IMR-90 (cell line): ENCODE data around the gene RTN3. TPM values are rescaled to one million over a fixed set of nuclear protein-coding genes. Genes with fewer than 3 reads are reported as not detected.
A peak's percentile ranks its signal among the peaks of the same experiment; 100 is the strongest.

Experiments used
- ATAC-seq: fragments of 200-7000 bp; cut with Tn5 transposase; 2 replicates; pipeline ENCODE4 v1.9.1; 2020; ENCODE audit warnings: low read depth, mild to moderate bottlenecking, moderate library complexity
- BruUV-seq: library from RNA; stranded (reverse); fragments of 400-500 nt; replicated peaks from 2 replicates; lab custom pipeline; 2021; lab: Mats Ljungman, UMichigan
- CTCF ChIA-PET: fragments of 300-600 bp; formaldehyde crosslinking; extraction: SDS; loops from one replicate; lab custom pipeline; 2021; ENCODE audit warnings: antibody characterized with exemption; lab: Yijun Ruan, JAX
- POLR2A ChIA-PET: fragments of 300-600 bp; sonication (Branson Sonifier 250); formaldehyde crosslinking; loops from one replicate; lab custom pipeline; 2022; ENCODE audit warnings: antibody characterized with exemption; ENCODE audit not compliant: unreplicated experiment; lab: Charles Lee
- DNase-seq: peaks from one replicate; pipeline ENCODE4 v3.0.0; 2013
- H2AFZ ChIP-seq: replicated peaks from 2 replicates; pipeline ENCODE3; 2013; ENCODE audit warnings: low read length, mild to moderate bottlenecking; ENCODE audit not compliant: poor library complexity
- H2AK5ac ChIP-seq: 2 replicates; pipeline ENCODE4 v1.6.1; 2013; ENCODE audit warnings: low read depth, low read length, inconsistent platforms
- H2AK9ac ChIP-seq: replicated peaks from 2 replicates; pipeline ENCODE3; 2013; ENCODE audit warnings: mild to moderate bottlenecking, low read depth, low read length, moderate library complexity; ENCODE audit not compliant: poor library complexity
- H2BK120ac ChIP-seq: 2 replicates; pipeline ENCODE4 v1.6.1; 2013; ENCODE audit warnings: low read depth, low read length, inconsistent platforms
- H2BK15ac ChIP-seq: 3 replicates; pipeline ENCODE4 v1.6.1; 2013; ENCODE audit warnings: low read depth, low read length, inconsistent platforms
- H2BK20ac ChIP-seq: 2 replicates; pipeline ENCODE4 v1.6.1; 2013; ENCODE audit warnings: low read depth, mild to moderate bottlenecking, inconsistent platforms, low read length, moderate library complexity
- H2BK5ac ChIP-seq: 2 replicates; pipeline ENCODE4 v1.6.1; 2013; ENCODE audit warnings: mild to moderate bottlenecking, low read depth, low read length, inconsistent platforms; ENCODE audit not compliant: poor library complexity, severe bottlenecking
- H3K14ac ChIP-seq: replicated peaks from 2 replicates; pipeline ENCODE4 v1.6.1; 2013; ENCODE audit warnings: low read depth, low read length, inconsistent platforms
- H3K18ac ChIP-seq: 2 replicates; pipeline ENCODE4 v1.6.1; 2013; ENCODE audit warnings: low read depth, low read length, control low read depth
- H3K23ac ChIP-seq: 2 replicates; pipeline ENCODE4 v1.6.1; 2013; ENCODE audit warnings: low read depth, low read length, inconsistent platforms
- H3K27ac ChIP-seq: 2 replicates; pipeline ENCODE4 v1.5.1; 2013; ENCODE audit warnings: mild to moderate bottlenecking, control low read depth, low read length; ENCODE audit not compliant: insufficient read depth
- H3K27me3 ChIP-seq: 2 replicates; pipeline ENCODE4 v1.6.1; 2013; ENCODE audit warnings: low read length; ENCODE audit not compliant: control insufficient read depth, insufficient read depth
- H3K36me3 ChIP-seq: 2 replicates; pipeline ENCODE4 v1.6.1; 2013; ENCODE audit warnings: low read length, mixed read lengths; ENCODE audit not compliant: control insufficient read depth, insufficient read depth
- H3K4ac ChIP-seq: 2 replicates; pipeline ENCODE4 v1.6.1; 2013; ENCODE audit warnings: low read depth, low read length, inconsistent platforms
- H3K4me1 ChIP-seq: 2 replicates; pipeline ENCODE4 v1.6.1; 2013; ENCODE audit warnings: low read length, mixed read lengths; ENCODE audit not compliant: control insufficient read depth, insufficient read depth
- H3K4me2 ChIP-seq: 2 replicates; pipeline ENCODE4 v1.6.1; 2013; ENCODE audit warnings: low read depth, mild to moderate bottlenecking, control low read depth, low read length, moderate library complexity
- H3K4me3 ChIP-seq: 2 replicates; pipeline ENCODE4 v1.5.1; 2013; ENCODE audit warnings: low read depth, mild to moderate bottlenecking, control low read depth, low read length, moderate library complexity; ENCODE audit not compliant: insufficient read depth
- H3K56ac ChIP-seq: 2 replicates; pipeline ENCODE4 v1.6.1; 2013; ENCODE audit warnings: low read length, inconsistent platforms; ENCODE audit not compliant: insufficient read depth; ENCODE audit errors: extremely low read depth
- H3K79me1 ChIP-seq, 2 experiments: 2 replicates each; pipeline ENCODE4 v1.6.1; 2013; ENCODE audit warnings: low read length in 2 of 2, inconsistent platforms in 1 of 2, low read depth in 1 of 2
- H3K9ac ChIP-seq: 2 replicates; pipeline ENCODE4 v1.6.1; 2013; ENCODE audit warnings: low read depth, low read length, control low read depth
- H3K9me1 ChIP-seq: 2 replicates; pipeline ENCODE4 v1.6.1; 2013; ENCODE audit warnings: low read length, inconsistent platforms; ENCODE audit not compliant: insufficient read depth
- H3K9me3 ChIP-seq: 2 replicates; pipeline ENCODE4 v1.6.1; 2013; ENCODE audit warnings: low read length; ENCODE audit not compliant: control insufficient read depth, insufficient read depth
- H4K20me1 ChIP-seq: 2 replicates; pipeline ENCODE4 v1.6.1; 2013; ENCODE audit warnings: low read length, inconsistent platforms; ENCODE audit not compliant: insufficient read depth
- H4K5ac ChIP-seq: 2 replicates; pipeline ENCODE4 v1.6.1; 2013; ENCODE audit warnings: mild to moderate bottlenecking, low read depth, low read length, control low read depth
- H4K8ac ChIP-seq, 2 experiments: 2 replicates each; pipeline ENCODE4 v1.6.1; 2013; ENCODE audit warnings: low read depth in 2 of 2, low read length in 2 of 2, control low read depth in 1 of 2, inconsistent platforms in 1 of 2
- H4K91ac ChIP-seq: 2 replicates; pipeline ENCODE4 v1.6.1; 2013; ENCODE audit warnings: low read depth, low read length, inconsistent platforms; ENCODE audit not compliant: insufficient read depth
- ELK1 ChIP-seq: fragments of 150-350 bp; IDR thresholded peaks from 2 replicates; pipeline ENCODE4 v1.6.1; 2016; ENCODE audit warnings: low read depth, mild to moderate bottlenecking, low read length, moderate library complexity, borderline replicate concordance
- MAZ ChIP-seq: IDR thresholded peaks from 2 replicates; pipeline ENCODE4 v1.6.1; 2012; ENCODE audit warnings: low read depth, mild to moderate bottlenecking, low read length, improper control_type of control experiment, moderate library complexity, borderline replicate concordance
- MXI1 ChIP-seq: IDR thresholded peaks from 2 replicates; pipeline ENCODE4 v1.6.1; 2012; ENCODE audit warnings: low read depth, mild to moderate bottlenecking, low read length, moderate library complexity, borderline replicate concordance
- NFE2L2 ChIP-seq: fragments of 150-350 bp; IDR thresholded peaks from 2 replicates; pipeline ENCODE4 v1.6.1; 2016; ENCODE audit warnings: low read depth, mild to moderate bottlenecking, low read length
- RFX5 ChIP-seq: IDR thresholded peaks from 2 replicates; pipeline ENCODE4 v1.8.0; 2012; ENCODE audit warnings: low read depth, mild to moderate bottlenecking, low read length, moderate library complexity
- WGBS, 2 experiments: methylation state at CpG; one replicate each; pipeline versions ENCODE4 v1.1.5 to v1.1.7; 2013; ENCODE audit warnings: missing lambda C conversion rate in 2 of 2; ENCODE audit not compliant: insufficient read length in 1 of 2; ENCODE audit errors: extremely low coverage in 2 of 2; 5-methylcytosine and 5-hydroxymethylcytosine counted together
- dilution Hi-C: fragments of 300-500 bp; cut with HindIII; formaldehyde crosslinking; loops from one replicate; pipeline ENCODE4 v1.14.3; 2018; ENCODE audit warnings: low sequenced_read_pairs; ENCODE audit not compliant: unreplicated experiment
- in situ Hi-C: fragments of 300-500 bp; cut with MboI; formaldehyde crosslinking; loops from 3 replicates; pipeline ENCODE4 v1.14.3; 2019; ENCODE audit warnings: low sequenced_read_pairs, inconsistent platforms, mixed read lengths
- intact Hi-C: fragments of 100-400 bp; cut with micrococcal nuclease; formaldehyde crosslinking; loops from 2 replicates; pipeline ENCODE4 v1.10.0; 2022
- polyA plus RNA-seq, 3 experiments: library from polyadenylated mRNA; depleted of rRNA; stranded (reverse); fragments of >200 nt; gene quantifications; 2 replicates each; pipeline ENCODE4 v1.2.3, GENCODE V29; 2012; ENCODE audit warnings: low replicate concordance in 1 of 3
- total RNA-seq: library from RNA; depleted of rRNA; stranded (reverse); fragments of >200 nt; gene quantifications from 2 replicates; pipeline ENCODE4 v1.2.3, GENCODE V29; 2012

The RTN3 gene
- total and polyA plus RNA-seq, 2 of the 4 experiments (the other 2 are of a cell fraction) = 31.2 to 64.6 TPM

GRCh38 chr11:63767267-63767564, 85.9 kb downstream of the RTN3 start (continued):
- TF ChIP-seq ELK1 (no peak), RFX5 (no peak), MXI1 (no peak)

- H2AFZ ChIP-seq = peak overlapping the region; percentile 78
- H3K9me1 ChIP-seq = peaks cover 7% of the 10 kb centered on the region
- dilution Hi-C loops (no loop called here), in situ Hi-C loops (loop anchor here (10.0 kb wide), 1 partner anchor 177 kb away; no protein-coding TSS in a partner anchor), intact Hi-C loops (loop anchor here (2.0 kb wide), 3 partner anchors 45 to 385 kb away; partner anchors contain the start of gene SPINDOC)
- no peak overlapping the region for H2AK5ac ChIP-seq
- H4K91ac ChIP-seq = peak overlapping the region; percentile 32; the same call in 1 of the 2 replicates
- no peak overlapping the region for H3K18ac ChIP-seq
- peak overlapping the region; percentile 51 for H3K4ac ChIP-seq
- no peaks in the 10 kb centered on the region for H3K27me3 ChIP-seq
- peaks cover 7 to 30% of the 10 kb centered on the region in 2 experiments for H3K79me1 ChIP-seq
- ATAC-seq (peak; percentile 42; the same call in 1 of the 2 replicates), DNase-seq (peak; percentile 74)
- peaks cover 15% of the 10 kb centered on the region for H3K4me1 ChIP-seq
- H2BK120ac ChIP-seq = no peak overlapping the region
- H3K14ac ChIP-seq = peak overlapping the region; percentile 8; the same call in 1 of the 2 replicates
- no peaks in the 10 kb centered on the region for H3K9me3 ChIP-seq
- peak; percentile 48; the same call in 1 of the 2 replicates for TF ChIP-seq MAZ
- TF ChIP-seq NFE2L2 = no peak
- H3K9ac ChIP-seq = peak overlapping the region; percentile 58
- no peak overlapping the region for H4K8ac ChIP-seq
- H3K27ac ChIP-seq = peak overlapping the region; percentile 51
- CTCF ChIA-PET = interaction anchor here (1.2 to 1.7 kb wide), 4 partner anchors 69 to 178 kb away, joined by 4 to 5 read pairs (median 4); partner anchors contain the start of genes ATL3 and MARK2
- H2BK5ac ChIP-seq = peak overlapping the region; percentile 3
- H4K5ac ChIP-seq = no peak overlapping the region; the same call in 1 of the 2 replicates
- no peak overlapping the region for H2BK20ac ChIP-seq
- BruUV-seq = no TSS peak
- peak overlapping the region; percentile 18; the same call in 1 of the 2 replicates for H3K23ac ChIP-seq
- no peak overlapping the region for H2BK15ac ChIP-seq
- H3K4me3 ChIP-seq = peak overlapping the region; percentile 59
- peaks cover 25% of the 10 kb centered on the region for H4K20me1 ChIP-seq
- H3K56ac ChIP-seq = peak overlapping the region; percentile 84
- H2AK9ac ChIP-seq = peak overlapping the region; percentile 84
- peaks cover 21% of the 10 kb centered on the region for H3K36me3 ChIP-seq
- H3K4me2 ChIP-seq = peak overlapping the region; percentile 75
- WGBS, 2 experiments = 0% methylated on average over 14 of the region's 34 CpGs; no CpG with 5 or more reads in 1 of the 2 experiments
- POLR2A ChIA-PET = no interaction called here
Observed at GRCh38 chr11:63767565-63768236, 86.4 kb downstream of the RTN3 start.
